ENCODE data around the gene PSMA3. TPM values are rescaled to one million over a fixed set of nuclear protein-coding genes. Genes with fewer than 3 reads are reported as not detected.

Gene PSMA3
- total RNA-seq, 2 donors from 2014 or later, result 279 to 291 TPM

- Histone ChIP-seq H3K9ac (ENCODE audit: extremely low read depth, low read length, poor library complexity, severe bottlenecking) (no peak overlapping the region), H3K36me3 (ENCODE audit: control insufficient read depth, insufficient read depth, low read length) (peaks cover 70% of the 10 kb centered on the region), H3K4me1 (ENCODE audit: control insufficient read depth, insufficient read depth, low read length) (no peaks in the 10 kb centered on the region), H3K27me3 (ENCODE audit: control insufficient read depth, insufficient read depth, low read length, poor library complexity, severe bottlenecking) (no peaks in the 10 kb centered on the region), H3K9me3 (ENCODE audit: control insufficient read depth, low read length) (no peaks in the 10 kb centered on the region), H3K4me3 (ENCODE audit: low read length) (no peak overlapping the region), H3K27ac (ENCODE audit: low read depth, low read length) (no peak overlapping the region)
- H3K27me3 Mint-ChIP-seq (ENCODE audit: insufficient read depth), result no peaks in the 10 kb centered on the region
- peaks cover 66% of the 10 kb centered on the region for H3K36me3 Mint-ChIP-seq (ENCODE audit: low read depth)
- H3K9me3 Mint-ChIP-seq, result no peaks in the 10 kb centered on the region
- H3K4me1 Mint-ChIP-seq, result no peaks in the 10 kb centered on the region
- TF ChIP-seq, protein P1, sequence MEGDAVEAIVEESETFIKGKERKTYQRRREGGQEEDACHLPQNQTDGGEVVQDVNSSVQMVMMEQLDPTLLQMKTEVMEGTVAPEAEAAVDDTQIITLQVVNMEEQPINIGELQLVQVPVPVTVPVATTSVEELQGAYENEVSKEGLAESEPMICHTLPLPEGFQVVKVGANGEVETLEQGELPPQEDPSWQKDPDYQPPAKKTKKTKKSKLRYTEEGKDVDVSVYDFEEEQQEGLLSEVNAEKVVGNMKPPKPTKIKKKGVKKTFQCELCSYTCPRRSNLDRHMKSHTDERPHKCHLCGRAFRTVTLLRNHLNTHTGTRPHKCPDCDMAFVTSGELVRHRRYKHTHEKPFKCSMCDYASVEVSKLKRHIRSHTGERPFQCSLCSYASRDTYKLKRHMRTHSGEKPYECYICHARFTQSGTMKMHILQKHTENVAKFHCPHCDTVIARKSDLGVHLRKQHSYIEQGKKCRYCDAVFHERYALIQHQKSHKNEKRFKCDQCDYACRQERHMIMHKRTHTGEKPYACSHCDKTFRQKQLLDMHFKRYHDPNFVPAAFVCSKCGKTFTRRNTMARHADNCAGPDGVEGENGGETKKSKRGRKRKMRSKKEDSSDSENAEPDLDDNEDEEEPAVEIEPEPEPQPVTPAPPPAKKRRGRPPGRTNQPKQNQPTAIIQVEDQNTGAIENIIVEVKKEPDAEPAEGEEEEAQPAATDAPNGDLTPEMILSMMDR (conservative IDR thresholded peaks at IDR 0.05), result peak; percentile 61
- no peak overlapping the region for H3K4me3 Mint-ChIP-seq
- WGBS, 2 experiments (ENCODE audit: insufficient coverage in 1 of 2, insufficient read length in 1 of 2), result 87 to 95% methylated on average over 3 of the region's 4 CpGs
- DNase-seq, result no peak
- no peak overlapping the region for H3K27ac Mint-ChIP-seq
Observed at GRCh38 chr14:58272588-58273372, 28.1 kb downstream of the PSMA3 start.

DNA sequence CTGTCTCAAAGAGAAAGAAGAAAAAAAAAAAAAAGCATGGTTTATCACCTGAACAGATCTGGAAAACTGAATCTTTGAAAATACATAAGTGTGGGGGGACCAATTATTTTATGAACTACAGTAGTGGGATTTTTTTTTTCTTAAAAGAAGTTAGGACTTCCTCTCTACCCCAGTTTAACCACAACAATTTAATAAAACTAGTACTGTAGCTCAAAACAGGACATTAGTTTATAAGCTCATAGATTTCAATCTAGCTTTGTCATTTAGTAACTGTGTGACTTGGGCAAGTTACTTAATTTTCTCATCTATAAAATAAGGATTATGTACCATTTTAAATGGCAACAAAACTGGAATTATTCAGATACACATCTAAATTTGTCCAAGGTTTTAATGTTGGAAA is 30.2 kb downstream of the PSMA3 start:
- H3K4me1 ChIP-seq (ENCODE audit: control insufficient read depth, insufficient read depth, low read length), result no peaks in the 10 kb centered on the region
- Mint-ChIP-seq H3K27ac (no peak overlapping the region), H3K36me3 (ENCODE audit: low read depth) (peaks cover 62% of the 10 kb centered on the region), H3K4me1 (no peaks in the 10 kb centered on the region), H3K9me3 (no peaks in the 10 kb centered on the region), H3K27me3 (ENCODE audit: insufficient read depth) (no peaks in the 10 kb centered on the region), H3K4me3 (no peak overlapping the region)
- H3K27me3 ChIP-seq (ENCODE audit: control insufficient read depth, insufficient read depth, low read length, poor library complexity, severe bottlenecking), result no peaks in the 10 kb centered on the region
- no peak overlapping the region for H3K4me3 ChIP-seq (ENCODE audit: low read length)
- TF ChIP-seq, protein P1 (conservative IDR thresholded peaks at IDR 0.05), result no peak
- H3K36me3 ChIP-seq (ENCODE audit: control insufficient read depth, insufficient read depth, low read length), result peaks cover 71% of the 10 kb centered on the region
- no peak overlapping the region for H3K9ac ChIP-seq (ENCODE audit: extremely low read depth, low read length, poor library complexity, severe bottlenecking)
- DNase-seq, result no peak
- H3K9me3 ChIP-seq (ENCODE audit: control insufficient read depth, low read length), result no peaks in the 10 kb centered on the region
- no peak overlapping the region for H3K27ac ChIP-seq (ENCODE audit: low read depth, low read length)

GRCh38 chr14:58275527-58276190 is 31.0 kb downstream of the PSMA3 start:
- peaks cover 60% of the 10 kb centered on the region for H3K36me3 Mint-ChIP-seq (ENCODE audit: low read depth)
- peak overlapping the region; percentile 44 for H3K27ac Mint-ChIP-seq
- no peaks in the 10 kb centered on the region for H3K27me3 ChIP-seq (ENCODE audit: control insufficient read depth, insufficient read depth, low read length, poor library complexity, severe bottlenecking)
- no peaks in the 10 kb centered on the region for H3K4me1 Mint-ChIP-seq
- peaks cover 70% of the 10 kb centered on the region for H3K36me3 ChIP-seq (ENCODE audit: control insufficient read depth, insufficient read depth, low read length)
- H3K4me3 ChIP-seq (ENCODE audit: low read length), result no peak overlapping the region
- no peaks in the 10 kb centered on the region for H3K9me3 ChIP-seq (ENCODE audit: control insufficient read depth, low read length)
- 100% methylated on average over 1 of the region's 2 CpGs; no CpG with 5 or more reads in 1 of the 2 experiments for WGBS, 2 experiments (ENCODE audit: insufficient coverage in 1 of 2, insufficient read length in 1 of 2)
- no peaks in the 10 kb centered on the region for H3K27me3 Mint-ChIP-seq (ENCODE audit: insufficient read depth)
- H3K4me3 Mint-ChIP-seq, result no peak overlapping the region
- H3K27ac ChIP-seq (ENCODE audit: low read depth, low read length), result no peak overlapping the region
- H3K4me1 ChIP-seq (ENCODE audit: control insufficient read depth, insufficient read depth, low read length), result no peaks in the 10 kb centered on the region
- no peak overlapping the region for H3K9ac ChIP-seq (ENCODE audit: extremely low read depth, low read length, poor library complexity, severe bottlenecking)
- DNase-seq, result no peak
- H3K9me3 Mint-ChIP-seq, result no peaks in the 10 kb centered on the region
- TF ChIP-seq, protein P1 (conservative IDR thresholded peaks at IDR 0.05), result no peak
